GM04503 (cell line): ENCODE measurements around the gene CCDC124.
"Not testable (repeated sequence)": the region's sequence is repeated elsewhere in the genome, so short reads cannot be mapped to it uniquely, and the experiment has no call there.

Experiments
- DNase-seq: peaks from one replicate; pipeline ENCODE4 v3.0.0-alpha.2; 2012; ENCODE audit warnings: low read depth

CCDC124 gene

DNA sequence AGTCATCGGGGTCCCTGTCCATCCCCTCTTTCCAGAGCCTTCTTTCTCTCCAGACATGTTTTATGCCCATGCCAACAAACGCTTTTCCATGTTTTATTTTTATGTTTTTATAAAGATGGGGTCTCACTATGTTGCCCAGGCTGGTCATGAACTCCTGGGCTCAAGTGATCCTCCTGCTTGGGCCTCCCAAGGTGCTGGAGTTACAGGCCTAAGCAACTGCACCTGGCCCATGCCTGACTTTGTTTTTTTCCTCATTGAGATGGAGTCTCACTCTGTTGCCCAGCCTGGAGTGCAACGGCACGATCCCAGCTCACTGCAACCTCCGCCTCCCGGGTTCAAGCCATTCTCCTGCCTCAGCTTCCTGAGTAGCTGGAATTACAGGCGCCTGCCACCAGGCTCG is 53.8 kb downstream of the CCDC124 start:
- not testable (repeated sequence) for DNase-seq

DNA sequence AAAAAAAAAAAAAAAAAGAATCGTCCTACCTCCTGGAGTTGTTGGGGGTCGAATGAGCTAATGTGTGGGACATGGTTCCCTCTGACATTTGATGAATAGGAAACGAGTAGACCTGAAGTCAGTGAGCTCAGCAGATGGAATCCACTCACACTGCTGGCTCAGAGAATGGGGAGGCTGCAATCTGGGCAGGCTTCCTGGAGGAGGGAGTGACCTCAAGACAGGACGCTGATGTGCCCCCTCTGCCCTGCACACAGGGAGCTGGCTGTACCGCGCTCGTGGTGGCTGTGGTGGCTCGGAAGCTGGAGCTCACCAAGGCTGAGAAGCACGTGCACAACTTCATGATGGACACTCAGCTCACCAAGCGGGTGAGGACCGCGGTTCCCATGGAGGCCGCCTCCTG is 55.3 kb downstream of the CCDC124 start:
- no peak for DNase-seq

DNA sequence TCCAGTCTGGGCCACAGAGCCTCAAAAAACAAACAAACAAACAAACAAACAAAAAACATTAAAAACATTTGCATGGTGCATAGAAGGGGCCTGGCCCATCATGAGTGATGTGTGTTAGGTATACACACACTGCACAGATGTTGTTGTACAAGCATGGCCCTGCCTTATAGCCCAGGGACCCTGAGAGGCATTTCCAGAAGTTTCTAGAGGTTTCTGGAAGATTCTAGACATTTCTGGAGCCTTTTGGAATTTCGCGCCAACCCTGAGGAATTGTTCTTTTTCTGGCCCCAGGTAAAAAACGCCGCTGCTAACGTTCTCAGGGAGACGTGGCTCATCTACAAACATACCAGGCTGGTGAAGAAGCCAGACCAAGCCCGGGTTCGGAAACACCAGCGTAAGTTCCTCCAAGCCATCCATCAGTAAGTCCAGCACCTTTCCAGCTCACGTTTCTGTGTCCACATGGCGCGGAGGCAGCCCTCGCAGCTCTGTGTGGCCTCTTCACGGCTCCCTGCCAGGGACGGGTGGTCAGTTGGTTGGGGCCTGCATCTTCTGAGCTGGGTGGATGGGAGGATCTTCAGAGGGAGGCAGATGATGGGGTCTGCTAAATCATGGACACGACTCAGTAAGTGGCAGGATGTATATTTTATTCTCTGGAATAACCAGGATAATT is 56.7 kb downstream of the CCDC124 start:
- DNase-seq = no peak

DNA sequence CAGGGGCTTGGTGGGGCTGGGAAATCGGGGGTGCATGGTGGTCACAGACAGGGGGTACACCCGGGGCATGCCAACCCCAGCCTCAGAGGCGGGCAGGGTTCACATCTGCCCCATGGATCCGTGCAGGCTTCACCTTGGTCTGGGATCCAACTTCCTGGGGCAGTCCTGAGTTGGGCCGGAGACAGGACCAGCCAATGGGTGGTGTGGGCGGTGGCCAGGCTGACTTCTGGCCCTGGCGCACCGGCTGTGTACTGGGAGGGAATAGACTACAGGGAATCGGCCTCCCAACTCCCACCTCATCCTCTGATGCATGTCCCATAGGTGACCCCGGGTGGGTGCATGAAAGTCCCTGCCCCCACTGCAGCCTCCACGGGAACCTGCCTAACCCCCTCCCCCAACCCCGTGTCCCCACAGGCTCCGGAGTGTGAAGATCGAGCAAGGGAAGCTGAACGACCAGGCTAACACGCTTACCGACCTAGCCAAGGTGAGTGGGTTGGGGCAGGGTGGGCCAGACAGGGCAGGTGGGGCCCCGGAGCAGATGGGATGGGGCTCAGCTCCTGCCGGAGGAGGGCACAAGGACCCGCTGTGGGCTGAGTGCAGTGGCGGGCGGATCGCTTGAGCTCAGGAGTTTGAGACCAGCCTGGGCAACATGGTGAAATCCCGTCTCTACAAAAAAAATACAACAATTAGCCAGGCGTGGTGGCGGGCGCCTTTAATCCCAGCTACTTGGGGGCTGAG is 60.4 kb downstream of the CCDC124 start:
- no peak for DNase-seq
